Lung microvascular endothelial cell (primary cell): Measurements from ENCODE around the gene RERE. TPM values are rescaled to one million over a fixed set of nuclear protein-coding genes. Genes with fewer than 3 reads are reported as not detected.
A peak's percentile ranks its signal among the peaks of the same experiment; 100 is the strongest.
"Not testable (repeated sequence)": the region's sequence is repeated elsewhere in the genome, so short reads cannot be mapped to it uniquely, and the experiment has no call there.

Source experiments
- DNase-seq, 2 donors: peaks; one replicate each; pipeline versions ENCODE4 v3.0.0 to v3.0.0-alpha.2; 2010; ENCODE audit warnings: low read depth in 2 of 2
- total RNA-seq: library from RNA; depleted of rRNA; stranded (reverse); fragments of >200 nt; gene quantifications from 2 replicates; pipeline ENCODE4 v1.2.1, GENCODE V29; 2014

Gene RERE
- total RNA-seq, 1 donor from 2014 or later: 86.5 TPM

GRCh38 chr1:8752921-8753713, 64.3 kb downstream of the RERE start:
- no peak for DNase-seq

DNA sequence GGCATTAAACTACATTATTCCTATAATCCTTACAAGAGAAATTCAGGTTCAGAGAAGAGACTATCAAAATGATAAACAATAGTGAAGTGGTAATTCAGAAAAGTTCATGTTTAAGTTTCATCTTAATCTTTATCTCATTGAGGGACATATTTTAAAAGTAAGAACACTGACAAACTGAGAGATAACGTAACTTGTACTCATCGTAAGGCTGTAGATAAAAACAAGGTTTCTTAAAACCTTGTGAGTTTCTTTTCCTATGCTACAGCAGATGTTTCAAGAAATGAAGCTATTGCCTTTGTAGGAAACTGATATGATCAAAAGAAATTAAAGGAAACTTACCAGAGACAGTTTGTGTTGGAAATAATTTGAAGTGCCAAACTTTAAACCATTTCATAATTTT, 65.0 kb downstream of the RERE start:
- DNase-seq: no peak

DNA sequence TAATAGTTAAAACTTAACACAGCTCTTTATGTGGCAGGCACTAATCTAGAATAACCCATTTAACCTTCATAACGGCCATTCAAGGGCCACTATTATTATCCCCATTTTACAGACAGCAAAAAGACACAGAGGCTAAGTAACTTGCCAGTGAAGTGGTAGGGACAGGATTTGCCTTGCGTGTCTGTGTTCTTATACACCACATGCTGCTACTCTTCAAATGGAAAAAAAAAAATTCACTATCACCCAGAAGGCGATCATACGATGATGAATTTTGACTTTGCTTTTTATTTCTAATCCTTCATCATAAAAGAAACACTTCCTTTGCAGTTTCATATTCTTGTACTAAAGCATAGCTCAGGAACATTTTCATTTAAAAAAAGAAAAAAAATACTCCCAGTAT, 65.5 kb downstream of the RERE start:
- no peak for DNase-seq

DNA sequence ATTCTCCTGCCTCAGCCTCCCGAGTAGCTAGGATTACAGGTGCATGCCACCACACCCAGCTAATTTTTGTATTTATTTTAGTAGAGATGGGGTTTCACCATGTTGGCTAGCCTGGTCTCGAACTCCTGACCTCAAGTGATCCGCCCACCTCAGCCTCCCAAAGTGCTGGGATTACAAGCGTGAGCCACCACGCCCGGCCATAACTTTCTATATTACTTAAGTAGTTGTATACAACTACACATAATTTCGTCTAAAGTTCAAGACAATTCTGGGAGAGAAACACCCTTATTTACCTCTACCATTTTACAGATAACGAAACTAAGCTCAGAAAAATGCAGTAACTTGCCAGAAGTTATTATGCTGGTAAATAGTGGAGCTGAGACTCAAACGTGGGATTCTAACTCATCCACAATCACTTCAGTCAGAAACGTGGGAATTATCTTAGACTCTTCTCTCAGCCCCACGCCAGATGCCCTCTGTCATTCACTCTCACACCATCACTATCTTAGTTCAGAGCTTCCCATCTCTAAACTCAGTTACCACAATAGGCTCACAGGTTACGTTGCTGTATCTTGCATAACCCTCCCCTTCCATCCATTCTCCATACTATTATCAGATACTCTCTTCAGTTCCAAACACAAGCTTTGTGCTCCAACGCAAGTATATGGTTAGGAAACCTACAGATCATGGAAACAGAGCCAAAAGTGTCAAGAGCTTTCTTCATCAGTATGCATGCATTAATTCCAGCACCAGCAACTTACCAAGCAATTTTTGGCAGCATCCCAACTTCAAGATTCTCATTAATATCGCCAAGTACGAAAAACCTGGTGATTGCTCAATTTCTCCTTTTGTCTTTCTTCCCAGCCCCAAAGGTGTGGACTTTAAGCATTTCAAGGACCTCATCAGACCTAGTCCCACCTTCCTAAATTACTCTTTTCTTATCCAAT, 69.3 kb downstream of the RERE start:
- no peak for DNase-seq

DNA sequence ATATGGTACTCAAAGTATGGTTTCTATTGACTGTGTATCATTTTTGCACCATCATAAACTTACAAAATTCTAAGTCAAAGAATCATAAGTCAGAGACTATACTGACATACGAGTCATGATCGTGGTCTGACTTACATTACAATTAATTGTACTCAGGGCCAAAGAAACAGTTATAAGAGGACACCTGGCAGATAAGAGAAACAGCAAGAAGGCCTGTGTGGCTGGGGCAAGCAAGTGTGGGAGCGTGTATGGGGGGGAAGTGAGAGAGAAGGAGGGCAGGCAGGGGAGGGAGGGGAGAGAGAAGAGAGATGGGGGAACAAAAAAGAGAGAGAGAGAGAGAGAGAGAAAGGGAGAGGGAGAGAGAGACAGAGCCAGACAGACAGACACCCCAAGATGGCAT, 70.9 kb downstream of the RERE start:
- DNase-seq: no peak

- DNase-seq: no peak
Measured at GRCh38 chr1:8745749-8746390, 71.6 kb downstream of the RERE start.

DNA sequence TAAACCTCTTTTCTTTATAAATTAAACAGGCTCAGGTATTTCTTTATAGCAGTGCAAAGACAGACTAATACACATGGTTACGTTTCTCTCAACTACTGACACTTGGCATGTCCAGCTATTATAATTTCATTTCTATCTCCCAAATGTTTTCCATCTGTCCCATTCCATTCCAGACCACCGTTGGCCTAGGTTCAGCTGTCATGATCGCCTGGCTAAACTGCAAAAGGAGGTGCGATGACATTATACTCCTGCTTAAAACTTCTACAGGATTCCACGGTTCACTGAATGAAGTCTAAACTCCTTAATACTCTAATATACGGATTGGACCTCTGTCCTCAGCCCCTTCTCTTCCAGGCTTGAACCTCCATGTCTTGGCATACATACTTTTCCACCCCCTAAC, 72.1 kb downstream of the RERE start:
- DNase-seq: no peak

DNA sequence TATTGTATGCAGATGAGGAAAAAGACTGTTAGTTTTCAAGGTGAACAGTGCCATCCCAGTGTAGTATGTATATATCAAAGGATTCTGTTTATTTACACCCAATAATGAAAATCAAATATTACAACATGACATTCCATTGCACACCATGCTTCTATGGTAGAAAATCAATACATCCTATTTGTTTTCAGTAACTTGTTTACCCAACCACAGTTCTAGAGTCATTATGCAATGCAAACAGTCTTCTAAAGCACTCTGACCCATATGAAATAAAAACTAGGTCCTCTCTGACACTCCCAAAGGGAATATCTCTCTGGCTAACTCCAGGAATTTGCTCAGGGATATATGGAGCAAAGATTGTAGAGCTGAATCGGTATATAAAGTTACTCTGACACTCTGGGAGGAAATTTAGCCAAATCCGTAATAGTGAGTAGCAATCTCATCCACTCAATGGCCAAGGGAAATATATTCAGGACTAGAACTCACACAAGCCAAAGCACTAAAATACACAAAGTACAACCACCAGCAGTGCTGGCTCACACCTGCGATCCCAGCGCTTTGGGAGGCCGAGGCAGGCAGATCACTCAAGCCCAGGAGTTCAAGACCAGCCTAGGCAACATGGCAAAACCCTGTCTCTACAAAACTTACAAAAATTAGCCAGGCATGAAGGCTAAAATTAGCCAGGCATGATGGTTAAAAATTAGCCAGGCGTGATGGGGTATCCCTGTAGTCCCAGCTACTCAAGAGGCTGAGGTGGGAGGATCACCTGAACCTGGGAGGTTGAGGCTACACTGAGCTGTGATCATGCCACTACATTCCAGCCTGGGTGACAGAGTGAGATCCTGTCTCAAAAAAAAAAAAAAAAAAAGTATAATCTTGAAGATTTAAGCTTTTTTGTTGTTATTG, 75.2 kb downstream of the RERE start:
- no peak for DNase-seq

- DNase-seq: peak in 1 of 2 donors; percentile 88
Measured at GRCh38 chr1:8740034-8740449, 77.4 kb downstream of the RERE start.

DNA sequence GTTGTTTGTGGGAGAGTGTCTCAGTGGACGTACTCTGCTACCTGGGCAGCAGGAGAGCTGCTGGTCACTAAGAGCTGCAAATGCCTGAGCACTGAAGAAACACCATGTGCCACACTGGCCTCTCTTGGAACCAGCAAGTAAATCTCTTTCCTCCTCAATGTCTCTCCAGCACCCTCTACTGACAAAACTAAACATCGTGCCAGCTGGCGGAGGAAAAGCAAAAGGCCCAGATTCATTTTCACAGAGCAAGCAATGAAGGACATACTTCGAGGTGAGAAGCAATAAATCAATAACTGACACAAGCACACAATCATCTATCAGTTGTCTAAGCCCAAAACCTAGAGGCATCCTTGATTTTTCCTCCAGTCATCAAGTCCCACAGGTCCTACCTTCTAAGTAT, 78.1 kb downstream of the RERE start:
- DNase-seq: no peak

- DNase-seq: peak; percentile 8 to 46
Measured at GRCh38 chr1:8736927-8737326, 80.5 kb downstream of the RERE start.

DNA sequence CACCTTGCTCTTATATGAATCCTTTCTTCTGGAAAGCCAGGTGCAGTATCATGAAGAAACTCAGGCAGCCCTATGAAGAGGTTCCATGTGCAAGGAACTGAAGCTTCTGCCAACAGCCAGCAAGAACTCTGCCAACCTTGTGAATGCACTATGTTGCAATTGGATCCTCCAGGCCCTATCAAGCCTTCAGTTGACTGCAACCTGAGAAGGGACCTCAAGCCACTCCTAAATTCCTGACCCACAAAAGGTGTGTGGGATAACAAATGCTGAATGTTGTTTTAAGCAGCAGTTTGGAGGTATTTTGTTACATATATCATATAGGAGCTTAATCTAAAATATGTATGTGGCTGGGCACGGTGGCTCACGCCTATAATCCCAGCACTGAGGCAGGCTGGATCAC, 84.0 kb downstream of the RERE start:
- no peak for DNase-seq

GRCh38 chr1:8731162-8731561, 86.3 kb downstream of the RERE start:
- DNase-seq: no peak

GRCh38 chr1:8728464-8728863, 89.0 kb downstream of the RERE start:
- DNase-seq: no peak

DNA sequence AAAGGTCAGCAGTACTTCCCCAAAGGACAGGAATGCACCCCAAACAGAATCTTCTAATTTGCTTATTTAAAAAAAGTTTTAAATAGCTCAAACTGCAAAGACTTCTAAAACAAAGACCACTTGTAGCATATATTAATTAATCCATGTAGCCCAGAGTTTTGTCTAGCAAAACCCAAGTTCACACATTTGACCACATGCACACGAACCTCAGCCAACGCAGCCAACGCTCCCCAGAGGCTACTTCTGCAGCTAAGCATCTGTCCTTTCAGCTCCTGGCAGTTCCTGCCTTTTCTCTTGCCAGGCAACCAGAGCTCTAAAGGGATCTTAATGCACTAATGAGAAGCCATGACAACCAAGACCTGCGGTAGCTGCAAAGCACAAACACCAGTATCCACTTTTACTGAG, 89.6 kb downstream of the RERE start:
- no peak for DNase-seq

GRCh38 chr1:8727316-8727715, 90.1 kb downstream of the RERE start:
- not testable (repeated sequence) for DNase-seq

GRCh38 chr1:8726801-8727186, 90.6 kb downstream of the RERE start:
- DNase-seq: not testable (repeated sequence)

- DNase-seq: no peak
Measured at GRCh38 chr1:8723010-8723409, 94.4 kb downstream of the RERE start.

- no peak for DNase-seq
Measured at GRCh38 chr1:8722366-8722765, 95.1 kb downstream of the RERE start.

- DNase-seq: no peak
Measured at GRCh38 chr1:8721679-8722324, 95.6 kb downstream of the RERE start.

GRCh38 chr1:8720347-8720746, 97.1 kb downstream of the RERE start:
- DNase-seq: no peak
